K562 (cell line): Measurements from ENCODE around the gene SLC7A8. TPM values are rescaled to one million over a fixed set of nuclear protein-coding genes. Genes with fewer than 3 reads are reported as not detected.

Experiments
- DIDO1 ChIP-seq: fragments of 450-650 bp; IDR thresholded peaks from 2 replicates; pipeline ENCODE4 v1.6.1; 2016; ENCODE audit warnings: low read depth, missing biosample characterization, missing genetic modification characterization
- KAT2B ChIP-seq: IDR thresholded peaks from one replicate; pipeline ENCODE4 v1.6.1; 2012; ENCODE audit warnings: low read depth, mild to moderate bottlenecking, control low read depth, inconsistent platforms, low read length, moderate library complexity
- MAFG ChIP-seq: fragments of 450-650 bp; conservative IDR thresholded peaks from 2 replicates; pipeline ENCODE4 v1.6.1; 2016; ENCODE audit warnings: missing genetic modification characterization, missing compliant biosample characterization
- NCOA6 ChIP-seq: fragments of 450-650 bp; IDR thresholded peaks from 2 replicates; pipeline ENCODE4 v1.6.1; 2017; ENCODE audit warnings: mild to moderate bottlenecking
- NUFIP1 ChIP-seq: fragments of 450-650 bp; IDR thresholded peaks from 2 replicates; pipeline ENCODE4 v1.6.1; 2018; ENCODE audit not compliant: partially characterized antibody
- PTBP1 ChIP-seq: fragments of 200-400 bp; formaldehyde crosslinking; IDR thresholded peaks from 2 replicates; pipeline ENCODE4 v1.6.1; 2017; ENCODE audit warnings: low read depth, low read length
- RHOXF2B ChIP-seq: fragments of 250-450 bp; sonication (Bioruptor Pico); conservative IDR thresholded peaks from 2 replicates; pipeline ENCODE4 v1.5.1; 2021
- RNF2 ChIP-seq: sonication (generic); IDR thresholded peaks from 2 replicates; pipeline ENCODE4 v1.6.1; 2016
- SAFB2 ChIP-seq: fragments of 200-400 bp; formaldehyde crosslinking; IDR thresholded peaks from 2 replicates; pipeline ENCODE4 v1.6.1; 2018; ENCODE audit warnings: borderline replicate concordance, low read length, low read depth, moderate library complexity; ENCODE audit not compliant: severe bottlenecking
- TCFL5 ChIP-seq: fragments of 250-450 bp; sonication (Bioruptor Pico); conservative IDR thresholded peaks from 2 replicates; pipeline ENCODE4 v1.6.1; 2021; ENCODE audit warnings: mild to moderate bottlenecking, moderate library complexity, matching md5 sums
- ZBTB8A ChIP-seq: fragments of 450-650 bp; IDR thresholded peaks from 2 replicates; pipeline ENCODE4 v1.6.1; 2018; ENCODE audit warnings: mild to moderate bottlenecking, moderate library complexity; ENCODE audit not compliant: partially characterized antibody
- ZNF143 ChIP-seq: sonication (generic); formaldehyde crosslinking; IDR thresholded peaks from 2 replicates; pipeline ENCODE4 v1.9.0; 2022; ENCODE audit warnings: mild to moderate bottlenecking, missing genetic modification reagents
- ZNF561 ChIP-seq: fragments of 450-650 bp; formaldehyde crosslinking; conservative IDR thresholded peaks from 2 replicates; pipeline ENCODE4 v1.4.0; 2020; ENCODE audit warnings: mild to moderate bottlenecking, moderate library complexity
- ZNF644 ChIP-seq: fragments of 200-800 bp; sonication (Bioruptor generic); IDR thresholded peaks from 2 replicates; pipeline ENCODE4 v1.6.1; 2016; ENCODE audit warnings: low read depth, missing genetic modification characterization, missing compliant biosample characterization
- polyA plus RNA-seq, 8 experiments: library from polyadenylated mRNA; depleted of rRNA in 4 of 8; stranded (reverse) in 5 of 8; unstranded in 3 of 8; fragments of >200 nt; fragmentation: Nextera tagmentation in 2 of 8; fragmentation: Illumina TruSeq in 1 of 8; extraction: Ambion mirVana in 2 of 8; extraction: Trizol in 1 of 8; gene quantifications; 2 replicates each; pipeline versions ENCODE4 v1.2.1 to v1.2.3, GENCODE V29; 2011 to 2014; ENCODE audit warnings: inconsistent platforms in 1 of 8, missing spikeins in 1 of 8
- total RNA-seq, 7 experiments: library from RNA; depleted of rRNA in 6 of 7; stranded (reverse); fragments of >200 nt in 6 of 7; fragmentation: Illumina TruSeq in 2 of 7; extraction: Trizol in 2 of 7; gene quantifications; 2 replicates each; pipeline versions ENCODE4 v1.2.1 to v1.2.3, GENCODE V29; 2011 to 2021; ENCODE audit warnings: low replicate concordance in 1 of 7
- TF ChIP-seq, protein P1 (sequence below), 3 experiments: IDR thresholded peaks in 2 of 3; conservative IDR thresholded peaks in 1 of 3; 2 replicates each; pipeline ENCODE4 v1.5.1; 2011 to 2012; ENCODE audit warnings: low read length in 3 of 3, mild to moderate bottlenecking in 3 of 3, control low read depth in 2 of 3, improper control_type of control experiment in 1 of 3, inconsistent platforms in 1 of 3, low read depth in 1 of 3, mixed read lengths in 1 of 3, moderate library complexity in 1 of 3; ENCODE audit not compliant: insufficient read depth in 2 of 3
- TF ChIP-seq, protein P2 (sequence below), 2 experiments: fragments of 450-650 bp; IDR thresholded peaks; 2 replicates each; pipeline ENCODE4 v1.6.1; 2018; ENCODE audit warnings: mild to moderate bottlenecking in 2 of 2, low read depth in 1 of 2; ENCODE audit not compliant: partially characterized antibody in 2 of 2
- TF ChIP-seq, protein P3 (sequence below): fragments of 250-450 bp; sonication (Bioruptor Pico); IDR thresholded peaks from 2 replicates; pipeline ENCODE4 v1.9.0; 2021; ENCODE audit warnings: mild to moderate bottlenecking, inconsistent platforms
- TF ChIP-seq, protein P4 (sequence below): sonication (generic); formaldehyde crosslinking; IDR thresholded peaks from 2 replicates; pipeline ENCODE4 v1.9.0; 2022; ENCODE audit warnings: mild to moderate bottlenecking, missing genetic modification reagents
- TF ChIP-seq, protein P5 (sequence below): fragments of 450-650 bp; IDR thresholded peaks from 2 replicates; pipeline ENCODE4 v1.6.1; 2016; ENCODE audit warnings: low read depth, mild to moderate bottlenecking, moderate library complexity

The SLC7A8 gene
- total and polyA plus RNA-seq, 9 of the 15 experiments (the other 6 are each of a cell fraction or from before 2014, with no cell fraction given) = 2.0 to 33.0 (median 6.0) TPM

DNA sequence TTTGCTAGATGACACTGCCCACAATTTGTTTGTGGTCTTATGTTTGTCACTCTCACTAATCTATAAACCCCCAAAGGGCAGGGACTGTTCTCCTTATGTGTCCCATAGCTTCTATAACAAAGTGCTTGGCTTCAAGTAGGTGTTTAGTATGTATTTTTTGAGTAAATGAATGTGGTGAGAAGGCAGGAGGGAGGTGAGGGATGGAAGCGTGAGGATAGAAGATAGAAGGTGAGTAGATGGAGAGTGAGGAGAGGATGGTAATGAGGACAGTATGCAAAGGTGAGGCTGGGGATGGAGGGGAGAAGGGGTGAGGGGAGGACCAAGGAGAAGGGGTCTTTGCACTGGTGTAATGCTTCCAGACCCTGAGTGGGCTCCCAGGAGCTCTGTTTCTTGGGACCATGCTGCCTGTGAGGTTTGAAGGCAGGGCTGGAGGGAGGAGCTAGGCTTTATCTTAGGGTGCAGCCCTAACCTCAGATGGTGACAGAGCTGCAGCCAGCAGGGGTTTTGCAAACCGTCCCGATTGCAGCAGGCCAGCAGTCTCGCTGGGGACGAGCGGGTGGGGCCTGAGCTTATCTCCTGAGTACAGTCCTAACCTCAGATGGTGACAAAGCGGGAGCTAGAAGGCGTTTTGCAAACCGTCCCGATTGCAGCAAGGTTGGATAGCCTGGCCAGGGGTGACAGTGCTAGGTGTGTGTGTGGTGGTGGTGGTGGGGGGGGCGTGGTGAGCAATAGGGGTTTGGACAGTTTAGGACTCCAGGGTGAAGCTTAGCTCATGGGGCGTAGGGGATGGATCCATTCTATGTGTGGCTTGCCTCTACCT lies 70.9 kb downstream of the SLC7A8 start (continued):
- TF ChIP-seq, protein P1, sequence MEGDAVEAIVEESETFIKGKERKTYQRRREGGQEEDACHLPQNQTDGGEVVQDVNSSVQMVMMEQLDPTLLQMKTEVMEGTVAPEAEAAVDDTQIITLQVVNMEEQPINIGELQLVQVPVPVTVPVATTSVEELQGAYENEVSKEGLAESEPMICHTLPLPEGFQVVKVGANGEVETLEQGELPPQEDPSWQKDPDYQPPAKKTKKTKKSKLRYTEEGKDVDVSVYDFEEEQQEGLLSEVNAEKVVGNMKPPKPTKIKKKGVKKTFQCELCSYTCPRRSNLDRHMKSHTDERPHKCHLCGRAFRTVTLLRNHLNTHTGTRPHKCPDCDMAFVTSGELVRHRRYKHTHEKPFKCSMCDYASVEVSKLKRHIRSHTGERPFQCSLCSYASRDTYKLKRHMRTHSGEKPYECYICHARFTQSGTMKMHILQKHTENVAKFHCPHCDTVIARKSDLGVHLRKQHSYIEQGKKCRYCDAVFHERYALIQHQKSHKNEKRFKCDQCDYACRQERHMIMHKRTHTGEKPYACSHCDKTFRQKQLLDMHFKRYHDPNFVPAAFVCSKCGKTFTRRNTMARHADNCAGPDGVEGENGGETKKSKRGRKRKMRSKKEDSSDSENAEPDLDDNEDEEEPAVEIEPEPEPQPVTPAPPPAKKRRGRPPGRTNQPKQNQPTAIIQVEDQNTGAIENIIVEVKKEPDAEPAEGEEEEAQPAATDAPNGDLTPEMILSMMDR (IDR thresholded peaks at IDR 0.05 in 2 of 3, conservative IDR thresholded peaks at IDR 0.05 in 1 of 3; ENCODE audit: insufficient read depth in 2 of 3, low read depth in 1 of 3, low read length in 3 of 3) = no peak
- TF ChIP-seq NCOA6 (no peak), RHOXF2B (CRISPR knock-in tag) (no peak), ZNF561 (CRISPR knock-in tag) (no peak), NUFIP1 (no peak), ZNF143 (CRISPR knock-in tag) (no peak; the same call in 1 of the 2 replicates), TCFL5 (no peak), RNF2 (peak; percentile 99), KAT2B (no peak), PTBP1 (peak; percentile 81; the same call in 1 of the 2 replicates), MAFG (tag) (peak; percentile 77), DIDO1 (tag) (no peak), ZBTB8A (no peak), SAFB2 (no peak), ZNF644 (peak; percentile 82)
- TF ChIP-seq, protein P2, sequence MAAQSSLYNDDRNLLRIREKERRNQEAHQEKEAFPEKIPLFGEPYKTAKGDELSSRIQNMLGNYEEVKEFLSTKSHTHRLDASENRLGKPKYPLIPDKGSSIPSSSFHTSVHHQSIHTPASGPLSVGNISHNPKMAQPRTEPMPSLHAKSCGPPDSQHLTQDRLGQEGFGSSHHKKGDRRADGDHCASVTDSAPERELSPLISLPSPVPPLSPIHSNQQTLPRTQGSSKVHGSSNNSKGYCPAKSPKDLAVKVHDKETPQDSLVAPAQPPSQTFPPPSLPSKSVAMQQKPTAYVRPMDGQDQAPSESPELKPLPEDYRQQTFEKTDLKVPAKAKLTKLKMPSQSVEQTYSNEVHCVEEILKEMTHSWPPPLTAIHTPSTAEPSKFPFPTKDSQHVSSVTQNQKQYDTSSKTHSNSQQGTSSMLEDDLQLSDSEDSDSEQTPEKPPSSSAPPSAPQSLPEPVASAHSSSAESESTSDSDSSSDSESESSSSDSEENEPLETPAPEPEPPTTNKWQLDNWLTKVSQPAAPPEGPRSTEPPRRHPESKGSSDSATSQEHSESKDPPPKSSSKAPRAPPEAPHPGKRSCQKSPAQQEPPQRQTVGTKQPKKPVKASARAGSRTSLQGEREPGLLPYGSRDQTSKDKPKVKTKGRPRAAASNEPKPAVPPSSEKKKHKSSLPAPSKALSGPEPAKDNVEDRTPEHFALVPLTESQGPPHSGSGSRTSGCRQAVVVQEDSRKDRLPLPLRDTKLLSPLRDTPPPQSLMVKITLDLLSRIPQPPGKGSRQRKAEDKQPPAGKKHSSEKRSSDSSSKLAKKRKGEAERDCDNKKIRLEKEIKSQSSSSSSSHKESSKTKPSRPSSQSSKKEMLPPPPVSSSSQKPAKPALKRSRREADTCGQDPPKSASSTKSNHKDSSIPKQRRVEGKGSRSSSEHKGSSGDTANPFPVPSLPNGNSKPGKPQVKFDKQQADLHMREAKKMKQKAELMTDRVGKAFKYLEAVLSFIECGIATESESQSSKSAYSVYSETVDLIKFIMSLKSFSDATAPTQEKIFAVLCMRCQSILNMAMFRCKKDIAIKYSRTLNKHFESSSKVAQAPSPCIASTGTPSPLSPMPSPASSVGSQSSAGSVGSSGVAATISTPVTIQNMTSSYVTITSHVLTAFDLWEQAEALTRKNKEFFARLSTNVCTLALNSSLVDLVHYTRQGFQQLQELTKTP (IDR thresholded peaks at IDR 0.05; ENCODE audit: low read depth in 1 of 2, partially characterized antibody in 2 of 2) = peak; percentile 54 to 90
- TF ChIP-seq, protein P3, sequence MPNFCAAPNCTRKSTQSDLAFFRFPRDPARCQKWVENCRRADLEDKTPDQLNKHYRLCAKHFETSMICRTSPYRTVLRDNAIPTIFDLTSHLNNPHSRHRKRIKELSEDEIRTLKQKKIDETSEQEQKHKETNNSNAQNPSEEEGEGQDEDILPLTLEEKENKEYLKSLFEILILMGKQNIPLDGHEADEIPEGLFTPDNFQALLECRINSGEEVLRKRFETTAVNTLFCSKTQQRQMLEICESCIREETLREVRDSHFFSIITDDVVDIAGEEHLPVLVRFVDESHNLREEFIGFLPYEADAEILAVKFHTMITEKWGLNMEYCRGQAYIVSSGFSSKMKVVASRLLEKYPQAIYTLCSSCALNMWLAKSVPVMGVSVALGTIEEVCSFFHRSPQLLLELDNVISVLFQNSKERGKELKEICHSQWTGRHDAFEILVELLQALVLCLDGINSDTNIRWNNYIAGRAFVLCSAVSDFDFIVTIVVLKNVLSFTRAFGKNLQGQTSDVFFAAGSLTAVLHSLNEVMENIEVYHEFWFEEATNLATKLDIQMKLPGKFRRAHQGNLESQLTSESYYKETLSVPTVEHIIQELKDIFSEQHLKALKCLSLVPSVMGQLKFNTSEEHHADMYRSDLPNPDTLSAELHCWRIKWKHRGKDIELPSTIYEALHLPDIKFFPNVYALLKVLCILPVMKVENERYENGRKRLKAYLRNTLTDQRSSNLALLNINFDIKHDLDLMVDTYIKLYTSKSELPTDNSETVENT (CRISPR knock-in tag) = peak; percentile 58; the same call in 1 of the 2 replicates
- TF ChIP-seq, protein P4, sequence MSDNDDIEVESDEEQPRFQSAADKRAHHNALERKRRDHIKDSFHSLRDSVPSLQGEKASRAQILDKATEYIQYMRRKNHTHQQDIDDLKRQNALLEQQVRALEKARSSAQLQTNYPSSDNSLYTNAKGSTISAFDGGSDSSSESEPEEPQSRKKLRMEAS (CRISPR knock-in tag) = peak; percentile 96
- TF ChIP-seq, protein P5, sequence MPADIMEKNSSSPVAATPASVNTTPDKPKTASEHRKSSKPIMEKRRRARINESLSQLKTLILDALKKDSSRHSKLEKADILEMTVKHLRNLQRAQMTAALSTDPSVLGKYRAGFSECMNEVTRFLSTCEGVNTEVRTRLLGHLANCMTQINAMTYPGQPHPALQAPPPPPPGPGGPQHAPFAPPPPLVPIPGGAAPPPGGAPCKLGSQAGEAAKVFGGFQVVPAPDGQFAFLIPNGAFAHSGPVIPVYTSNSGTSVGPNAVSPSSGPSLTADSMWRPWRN = peak; percentile 94
